Measurements from ENCODE around the gene CIDEB.
A peak's percentile ranks its signal among the peaks of the same experiment; 100 is the strongest.
"Not testable (repeated sequence)": the region's sequence is repeated elsewhere in the genome, so short reads cannot be mapped to it uniquely, and the experiment has no call there.

The CIDEB gene

DNA sequence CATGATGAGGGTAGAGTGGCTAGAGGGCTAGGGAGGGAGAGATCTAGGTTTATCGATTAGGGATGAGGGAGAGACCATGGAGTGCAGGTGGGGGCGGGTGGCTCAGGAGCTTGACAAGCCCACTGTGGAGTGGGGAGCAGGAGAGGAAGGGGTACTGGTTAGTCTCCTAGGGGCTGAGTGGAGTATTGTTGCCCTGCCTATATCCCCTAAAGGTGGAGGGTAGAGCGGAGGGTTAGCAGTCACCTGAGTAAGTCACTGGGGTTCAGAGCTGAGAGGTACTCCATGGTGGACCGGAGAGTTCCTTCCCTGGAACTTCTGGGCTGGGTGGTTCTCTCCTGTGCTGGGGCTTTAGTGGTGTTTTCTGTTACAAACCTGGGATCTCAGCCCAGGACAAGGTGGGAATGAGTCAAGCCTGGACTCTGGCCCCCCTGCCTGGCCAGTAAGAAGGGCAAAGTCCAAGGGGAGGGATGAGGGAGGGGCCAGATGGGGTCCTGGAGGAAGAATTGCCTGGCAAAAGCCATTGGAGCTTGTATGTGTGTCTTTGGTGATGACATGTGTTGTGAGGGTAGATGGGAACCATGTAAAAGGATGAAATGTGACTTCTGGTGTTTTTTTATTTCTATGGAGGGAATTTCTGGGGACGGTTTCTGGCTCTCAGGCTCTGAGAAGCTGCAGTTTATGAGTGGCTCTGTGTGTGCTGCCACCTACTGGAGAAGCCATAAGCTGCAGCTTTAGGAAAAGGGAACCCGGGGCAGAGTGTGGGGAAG is at the start of gene CIDEB:
Gene CIDEB, minus strand, starts transcription at position 403 of the 767 bp plus-strand sequence. Its CDS starts 119 bp downstream, at position 284.
- peak; percentile 38 for DNase-seq

DNA sequence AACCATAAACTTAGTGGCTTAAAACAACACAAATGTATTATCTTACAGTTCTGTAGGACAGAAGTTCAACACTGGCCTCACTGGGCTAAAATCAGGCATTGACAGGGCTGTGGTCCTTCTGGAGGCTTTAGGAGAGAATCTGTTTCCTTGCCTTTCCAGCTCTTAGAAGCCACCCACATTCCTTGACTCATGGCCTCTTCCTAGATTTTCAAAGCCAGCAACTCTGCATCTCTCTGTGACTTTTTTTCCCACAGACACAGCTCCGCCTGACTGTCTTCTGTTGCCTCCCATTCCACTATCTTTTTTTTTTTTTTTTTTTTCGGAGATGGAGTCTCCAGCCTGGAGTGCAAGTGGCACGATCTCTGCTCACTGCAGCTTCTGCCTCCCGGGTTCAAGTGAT is 48.4 kb upstream of the CIDEB start:
- DNase-seq, result no peak

- DNase-seq, result no peak
Observed at GRCh38 chr14:24355009-24355408, 47.2 kb upstream of the CIDEB start.

DNA sequence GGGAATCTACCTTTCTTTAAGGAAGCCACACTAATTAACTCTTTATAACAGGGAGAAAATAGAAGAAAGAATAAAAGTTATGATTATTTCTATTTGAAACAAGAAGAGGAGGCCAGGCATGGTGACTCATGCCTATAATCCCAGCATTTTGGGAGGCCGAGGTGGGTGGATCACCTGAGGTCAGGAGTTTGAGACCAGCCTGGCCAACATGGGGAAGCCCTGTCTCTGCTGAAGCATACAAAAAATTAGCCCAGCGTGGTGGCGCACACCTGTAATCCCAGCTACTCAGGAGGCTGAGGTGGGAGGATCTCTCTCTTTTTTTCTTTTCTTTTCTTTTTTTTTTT is 46.7 kb upstream of the CIDEB start:
- not testable (repeated sequence) for DNase-seq

DNA sequence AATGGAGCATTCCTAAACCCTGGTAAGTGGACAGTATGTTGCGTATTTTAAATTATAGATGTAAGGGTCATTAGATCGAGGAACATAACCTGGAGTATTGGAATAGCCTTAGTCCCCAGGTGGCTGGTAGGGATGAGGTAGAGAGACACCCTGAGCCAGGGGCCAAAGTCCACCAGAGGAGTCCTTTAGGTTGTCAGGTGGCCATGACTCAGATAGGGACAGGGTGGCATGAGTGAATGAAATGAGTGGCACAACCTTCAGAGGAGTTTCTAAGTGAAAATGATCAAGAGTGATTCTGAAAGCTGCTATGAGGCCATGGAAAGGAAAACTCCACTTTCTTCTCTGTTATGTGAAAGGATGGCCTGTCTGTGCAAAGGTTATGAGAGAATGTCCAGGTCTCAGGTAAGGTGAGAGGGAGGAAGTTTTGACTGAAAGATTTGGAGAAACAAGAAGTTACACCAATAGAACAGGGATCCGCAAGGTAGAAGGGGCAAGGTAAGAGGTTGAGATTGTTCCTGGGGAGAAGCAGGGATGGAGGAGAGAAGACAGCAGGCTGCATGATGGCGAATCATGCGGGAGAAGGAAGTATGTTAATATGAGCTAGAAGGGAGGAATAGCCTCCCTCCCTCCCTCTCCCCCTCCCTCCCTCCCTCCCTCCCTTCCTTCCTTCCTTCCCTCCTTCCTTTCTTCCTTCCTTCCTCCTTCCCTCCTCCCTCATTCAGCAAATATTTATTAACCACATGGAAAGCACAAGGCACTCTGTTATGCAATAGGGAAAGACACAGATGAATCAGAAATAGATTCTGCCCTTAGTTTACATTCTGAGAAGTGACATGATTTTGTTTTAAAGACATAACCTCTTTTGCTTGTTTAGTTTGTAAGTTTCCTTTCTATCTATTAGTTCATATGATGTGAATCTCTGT is 46.0 kb upstream of the CIDEB start:
- DNase-seq, result no peak

DNA sequence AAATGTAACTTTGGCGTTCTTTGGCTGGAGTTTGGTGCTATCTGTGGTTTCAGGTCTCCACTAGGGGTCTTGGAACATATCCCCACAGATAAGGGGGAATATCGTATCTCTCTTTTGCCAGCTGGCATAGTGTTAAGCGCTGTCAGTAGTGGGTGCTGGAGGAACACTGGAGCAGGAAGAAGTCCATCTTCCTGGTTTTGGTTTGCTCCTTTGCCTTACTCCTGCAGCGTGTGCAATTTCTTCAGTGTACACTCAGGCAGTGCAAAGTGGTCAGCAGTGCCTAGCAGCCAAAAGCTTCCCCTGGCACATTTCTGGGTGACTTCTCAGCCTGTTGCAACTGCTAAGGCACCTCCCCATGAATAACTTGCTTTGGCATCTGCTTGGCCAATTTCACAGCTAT is 43.7 kb upstream of the CIDEB start:
- DNase-seq, result peak; percentile 14

- no peak for DNase-seq
Observed at GRCh38 chr14:24349742-24350141, 42.0 kb upstream of the CIDEB start.

DNA sequence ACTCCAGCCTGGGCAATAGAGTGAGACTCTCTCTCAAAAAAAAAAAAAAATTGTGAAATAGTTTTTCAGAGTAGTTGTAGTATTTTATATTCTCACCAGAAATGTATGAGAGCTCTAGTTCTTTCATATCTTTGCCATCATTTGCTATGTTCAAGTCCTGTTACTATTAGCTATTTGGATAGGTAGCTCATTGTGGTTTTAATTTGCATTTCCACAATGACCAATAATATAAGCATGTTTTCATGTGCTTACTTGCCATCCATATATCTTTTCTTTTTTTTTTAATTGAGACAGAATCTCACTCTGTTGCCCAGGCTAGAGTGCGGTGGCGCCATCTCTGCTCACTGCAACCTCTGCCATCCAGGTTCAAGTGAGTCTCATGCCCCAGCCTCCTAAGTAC is 40.4 kb upstream of the CIDEB start:
- DNase-seq, result no peak

- DNase-seq, result no peak
Observed at GRCh38 chr14:24347134-24347533, 39.4 kb upstream of the CIDEB start.

- no peak for DNase-seq
Observed at GRCh38 chr14:24343795-24344660, 36.3 kb upstream of the CIDEB start.

DNA sequence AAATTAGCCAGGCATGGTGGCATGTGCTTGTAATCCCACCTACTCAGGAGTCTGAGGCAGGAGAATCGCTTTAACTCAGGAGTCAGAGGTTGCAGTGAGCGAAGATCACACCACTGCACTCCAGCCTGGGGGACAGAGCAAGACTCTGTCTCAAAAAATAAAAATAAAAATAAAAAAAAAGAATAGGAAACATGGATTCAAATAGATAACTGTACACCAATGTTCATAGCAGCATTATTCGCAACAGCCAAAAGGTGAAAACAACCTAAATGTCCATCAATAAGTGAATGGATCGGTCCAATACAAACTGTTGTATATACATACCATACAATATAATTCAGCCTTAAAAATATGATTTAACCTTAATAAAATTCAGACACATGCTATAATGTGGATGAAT is 35.1 kb upstream of the CIDEB start:
- no peak for DNase-seq

DNA sequence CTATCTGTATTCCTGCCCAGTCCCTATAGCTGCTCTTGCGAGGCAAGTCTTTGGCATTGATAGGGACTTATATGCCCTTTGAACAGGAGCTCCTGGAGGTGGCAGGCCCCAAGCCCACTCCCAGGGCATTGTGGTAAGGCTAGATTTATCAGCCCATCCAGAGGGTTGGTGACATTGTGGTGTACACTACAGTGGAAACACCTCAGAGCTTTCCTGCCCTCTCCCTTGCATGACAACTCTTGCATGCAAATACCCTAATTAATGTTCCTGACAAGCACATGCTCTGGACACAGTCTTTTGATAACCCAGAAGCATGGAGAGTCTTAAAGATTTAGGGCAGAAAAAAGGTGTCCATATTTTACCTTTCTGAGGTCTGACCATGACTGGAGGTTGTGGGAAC is 32.8 kb upstream of the CIDEB start:
- no peak for DNase-seq

GRCh38 chr14:24339284-24340151 is 31.7 kb upstream of the CIDEB start, which contains the start of gene RIPK3:
Gene RIPK3 (minus strand): TSS chr14:24339991. CDS start chr14:24339826, 165 bp downstream.
- no peak for DNase-seq

DNA sequence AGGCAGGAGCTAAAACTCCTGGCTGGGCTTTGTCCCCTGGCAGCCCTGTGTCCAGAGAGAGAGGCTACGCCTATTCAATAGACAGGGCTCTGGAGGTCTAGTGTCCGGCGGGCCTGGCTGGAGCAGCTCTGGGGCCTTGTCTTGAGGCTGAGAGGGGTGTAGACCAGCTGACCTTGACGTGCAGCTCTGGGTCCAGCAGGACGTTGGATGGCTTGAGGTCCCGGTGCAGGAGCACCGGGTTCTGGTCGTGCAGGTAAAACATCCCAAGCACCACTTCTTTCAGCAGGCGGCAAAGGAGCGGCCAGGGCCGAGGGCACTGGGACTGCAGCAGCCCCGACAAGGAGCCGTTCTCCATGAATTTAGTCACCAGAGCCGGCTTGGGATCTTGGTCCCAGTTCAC is 31.1 kb upstream of the CIDEB start:
- no peak for DNase-seq

DNA sequence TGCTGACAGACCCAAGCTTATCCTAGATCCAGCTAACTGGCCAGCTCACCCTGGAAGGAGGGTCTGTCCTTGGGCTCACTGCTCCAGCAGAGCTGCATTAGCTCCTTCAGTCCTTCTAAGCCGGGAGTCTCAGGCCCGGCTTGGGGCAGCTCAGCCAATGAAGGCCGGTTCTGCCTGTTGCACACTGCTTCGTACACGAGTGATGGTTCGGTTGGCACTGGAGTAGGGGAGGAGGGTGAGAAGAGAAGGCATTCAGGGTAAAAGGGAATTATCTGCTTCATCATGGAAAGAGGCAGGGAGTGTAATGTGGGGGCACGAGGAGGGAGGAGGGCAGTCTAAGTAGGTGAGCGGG is 30.0 kb upstream of the CIDEB start:
- no peak for DNase-seq

GRCh38 chr14:24337144-24337823 is 29.5 kb upstream of the CIDEB start:
- no peak for DNase-seq

- DNase-seq, result no peak
Observed at GRCh38 chr14:24335461-24336171, 27.8 kb upstream of the CIDEB start.

GRCh38 chr14:24334431-24335291 is 26.9 kb upstream of the CIDEB start, which contains the start of gene ADCY4:
Gene ADCY4 (minus strand): TSS chr14:24335071. CDS start chr14:24334652, 419 bp downstream.
- DNase-seq, result no peak

DNA sequence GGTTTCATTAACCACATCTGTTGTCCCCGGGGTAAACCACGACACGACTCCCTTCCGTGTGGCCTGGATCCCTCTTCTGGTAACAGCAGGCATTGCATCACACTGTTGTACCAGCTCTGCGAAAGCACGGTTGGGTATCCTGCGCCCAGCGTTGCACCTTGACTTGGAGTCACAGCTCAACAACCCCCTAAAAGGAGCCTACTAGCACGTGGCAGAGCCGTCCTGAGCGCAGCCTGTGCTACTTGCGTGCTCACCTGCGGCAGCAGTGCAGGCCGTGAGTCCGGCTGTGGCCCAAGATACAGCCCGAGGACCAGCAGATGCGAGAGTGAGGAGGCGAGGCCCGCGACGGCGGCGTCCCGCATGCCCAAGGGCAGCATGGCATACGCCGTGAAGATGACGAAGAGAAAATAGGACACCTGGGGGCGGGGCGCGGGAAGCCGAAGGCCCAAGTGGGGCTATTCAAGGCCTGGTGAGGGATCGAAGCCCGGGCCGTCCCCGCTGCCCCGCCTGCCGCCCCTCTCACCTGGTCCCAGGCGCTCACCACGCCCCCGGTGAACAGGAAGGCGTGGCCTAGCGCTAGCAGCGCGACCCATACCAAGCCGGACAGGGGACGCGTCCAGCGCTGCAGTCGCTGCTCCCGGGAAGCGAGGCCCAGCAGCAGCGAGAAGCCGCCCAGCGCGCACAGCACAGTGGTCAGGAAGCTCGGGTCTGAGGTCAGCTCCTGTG is 24.7 kb upstream of the CIDEB start:
- peak; percentile 68 for DNase-seq
